K562 (cell line): Measurements from ENCODE around the gene PLAC9.

Experiments
- ATF1 ChIP-seq, 2 experiments: fragments of 450-650 bp in 1 of 2; IDR thresholded peaks; 2 replicates each; pipeline ENCODE4 v1.6.1; 2016; ENCODE audit warnings: missing compliant biosample characterization in 1 of 2, missing genetic modification characterization in 1 of 2
- BCLAF1 ChIP-seq, 2 experiments: fragments of 450-650 bp in 1 of 2; IDR thresholded peaks; 2 replicates each; pipeline ENCODE4 v1.6.1; 2011 to 2017; ENCODE audit warnings: low read depth in 2 of 2, antibody characterized with exemption in 1 of 2, borderline replicate concordance in 1 of 2, low read length in 1 of 2, mild to moderate bottlenecking in 1 of 2, mixed read lengths in 1 of 2; ENCODE audit not compliant: control insufficient read depth in 1 of 2
- RERE ChIP-seq: sonication (generic); formaldehyde crosslinking; IDR thresholded peaks from 2 replicates; pipeline ENCODE4 v1.8.0; 2023; ENCODE audit warnings: missing genetic modification reagents, mild to moderate bottlenecking, borderline replicate concordance
- UBTF ChIP-seq, 2 experiments: IDR thresholded peaks; 2 replicates each; pipeline ENCODE4 v1.6.1; 2012; ENCODE audit warnings: improper control_type of control experiment in 2 of 2, low read depth in 2 of 2, low read length in 2 of 2, borderline replicate concordance in 1 of 2
- ZBTB33 ChIP-seq: sonication (generic); formaldehyde crosslinking; IDR thresholded peaks from 2 replicates; pipeline ENCODE4 v1.8.1; 2023; ENCODE audit warnings: mild to moderate bottlenecking, missing genetic modification reagents
- ZNF124 ChIP-seq: sonication (generic); formaldehyde crosslinking; IDR thresholded peaks from 2 replicates; pipeline ENCODE4 v1.8.1; 2022; ENCODE audit warnings: missing genetic modification reagents
- ZNF316 ChIP-seq: fragments of 450-650 bp; IDR thresholded peaks from 2 replicates; pipeline ENCODE4 v1.6.1; 2016
- TF ChIP-seq, protein P1 (sequence below): fragments of 450-650 bp; IDR thresholded peaks from 2 replicates; pipeline ENCODE4 v1.6.1; 2016; ENCODE audit warnings: mild to moderate bottlenecking

DNA sequence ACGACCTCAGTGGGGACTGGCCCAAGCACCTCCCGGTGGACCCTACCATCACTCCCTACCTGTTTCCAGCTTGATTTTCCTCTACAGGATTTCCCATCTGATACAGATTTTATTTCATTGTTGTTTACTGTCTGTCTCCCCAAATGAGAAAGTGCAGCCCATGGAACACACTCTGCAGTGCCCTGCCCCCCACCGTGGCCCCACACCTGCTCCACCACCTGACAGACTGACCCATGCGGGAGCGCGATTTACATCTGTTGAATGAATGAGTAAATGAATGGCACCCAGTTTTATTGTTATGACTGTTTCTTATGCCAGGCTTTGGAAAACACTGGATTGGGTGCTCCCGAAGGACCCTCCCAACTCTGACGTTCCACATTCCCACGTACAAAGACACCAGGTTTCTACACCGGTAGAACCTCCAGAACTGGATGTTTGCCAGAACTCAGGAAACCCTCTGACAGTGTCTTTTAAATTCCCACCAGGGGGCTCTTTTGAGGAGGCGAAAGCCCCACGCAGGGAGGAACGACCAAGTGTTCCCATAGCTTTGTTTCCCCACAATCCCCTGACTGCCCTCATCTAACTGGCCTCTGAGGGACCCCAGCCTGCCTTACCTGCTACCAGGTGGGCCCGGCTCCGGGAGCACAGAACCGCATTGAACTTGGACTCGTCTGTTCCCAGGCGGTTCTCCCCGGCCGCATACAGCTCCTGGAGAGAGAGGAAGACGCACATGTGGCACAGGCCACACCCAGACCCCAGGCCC, 29.0 kb downstream of the PLAC9 start:
- TF ChIP-seq BCLAF1 (IDR thresholded peaks at IDR 0.05; ENCODE audit: borderline replicate concordance in 1 of 2, control insufficient read depth in 1 of 2, low read depth in 2 of 2, low read length in 1 of 2) (no peak), ZNF316 (no peak), ZNF124 (CRISPR knock-in tag) (no peak), UBTF (IDR thresholded peaks at IDR 0.05; ENCODE audit: borderline replicate concordance in 1 of 2, low read depth in 2 of 2, low read length in 2 of 2) (no peak), ZBTB33 (no peak), RERE (CRISPR knock-in tag) (no peak), ATF1 (CRISPR knock-in tag; IDR thresholded peaks at IDR 0.05) (no peak), ATF1 (tag; IDR thresholded peaks at IDR 0.05) (no peak)
- TF ChIP-seq, protein P1, sequence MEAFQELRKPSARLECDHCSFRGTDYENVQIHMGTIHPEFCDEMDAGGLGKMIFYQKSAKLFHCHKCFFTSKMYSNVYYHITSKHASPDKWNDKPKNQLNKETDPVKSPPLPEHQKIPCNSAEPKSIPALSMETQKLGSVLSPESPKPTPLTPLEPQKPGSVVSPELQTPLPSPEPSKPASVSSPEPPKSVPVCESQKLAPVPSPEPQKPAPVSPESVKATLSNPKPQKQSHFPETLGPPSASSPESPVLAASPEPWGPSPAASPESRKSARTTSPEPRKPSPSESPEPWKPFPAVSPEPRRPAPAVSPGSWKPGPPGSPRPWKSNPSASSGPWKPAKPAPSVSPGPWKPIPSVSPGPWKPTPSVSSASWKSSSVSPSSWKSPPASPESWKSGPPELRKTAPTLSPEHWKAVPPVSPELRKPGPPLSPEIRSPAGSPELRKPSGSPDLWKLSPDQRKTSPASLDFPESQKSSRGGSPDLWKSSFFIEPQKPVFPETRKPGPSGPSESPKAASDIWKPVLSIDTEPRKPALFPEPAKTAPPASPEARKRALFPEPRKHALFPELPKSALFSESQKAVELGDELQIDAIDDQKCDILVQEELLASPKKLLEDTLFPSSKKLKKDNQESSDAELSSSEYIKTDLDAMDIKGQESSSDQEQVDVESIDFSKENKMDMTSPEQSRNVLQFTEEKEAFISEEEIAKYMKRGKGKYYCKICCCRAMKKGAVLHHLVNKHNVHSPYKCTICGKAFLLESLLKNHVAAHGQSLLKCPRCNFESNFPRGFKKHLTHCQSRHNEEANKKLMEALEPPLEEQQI = no peak
